Thyroid gland (tissue), 4 donors: ENCODE results near the gene RPL32.

ENCODE experiments used
- POLR2A ChIP-seq, 2 donors: fragments of 450-650 bp; IDR thresholded peaks; one replicate each; pipeline ENCODE4 v1.6.1; 2017; ENCODE audit warnings: antibody characterized with exemption in 2 of 2, mild to moderate bottlenecking in 2 of 2, moderate library complexity in 1 of 2
- TF ChIP-seq, protein P1 (sequence below), 6 experiments: fragments of 200-600 bp in 3 of 6; fragments of 450-650 bp in 3 of 6; sonication (generic) in 3 of 6; IDR thresholded peaks; one replicate each; pipeline ENCODE4 v1.5.1; 2016 to 2019; ENCODE audit warnings: antibody characterized with exemption in 6 of 6, mild to moderate bottlenecking in 2 of 6, inconsistent platforms in 1 of 6, moderate library complexity in 1 of 6

- TF ChIP-seq, protein P1, sequence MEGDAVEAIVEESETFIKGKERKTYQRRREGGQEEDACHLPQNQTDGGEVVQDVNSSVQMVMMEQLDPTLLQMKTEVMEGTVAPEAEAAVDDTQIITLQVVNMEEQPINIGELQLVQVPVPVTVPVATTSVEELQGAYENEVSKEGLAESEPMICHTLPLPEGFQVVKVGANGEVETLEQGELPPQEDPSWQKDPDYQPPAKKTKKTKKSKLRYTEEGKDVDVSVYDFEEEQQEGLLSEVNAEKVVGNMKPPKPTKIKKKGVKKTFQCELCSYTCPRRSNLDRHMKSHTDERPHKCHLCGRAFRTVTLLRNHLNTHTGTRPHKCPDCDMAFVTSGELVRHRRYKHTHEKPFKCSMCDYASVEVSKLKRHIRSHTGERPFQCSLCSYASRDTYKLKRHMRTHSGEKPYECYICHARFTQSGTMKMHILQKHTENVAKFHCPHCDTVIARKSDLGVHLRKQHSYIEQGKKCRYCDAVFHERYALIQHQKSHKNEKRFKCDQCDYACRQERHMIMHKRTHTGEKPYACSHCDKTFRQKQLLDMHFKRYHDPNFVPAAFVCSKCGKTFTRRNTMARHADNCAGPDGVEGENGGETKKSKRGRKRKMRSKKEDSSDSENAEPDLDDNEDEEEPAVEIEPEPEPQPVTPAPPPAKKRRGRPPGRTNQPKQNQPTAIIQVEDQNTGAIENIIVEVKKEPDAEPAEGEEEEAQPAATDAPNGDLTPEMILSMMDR (IDR thresholded peaks at IDR 0.05), result peak; percentile 37 to 85 (median 78)
- peak in 1 of 2 donors; percentile 82 for TF ChIP-seq POLR2A (IDR thresholded peaks at IDR 0.05)
Measured at GRCh38 chr3:12841149-12841969, at the start of gene RPL32.
